Parathyroid adenoma (tissue), 2 donors: Measurements from ENCODE around the gene DCLK1.

Experiments
- H2AFZ ChIP-seq: fragments of 300-600 bp; sonication (generic); one replicate; pipeline ENCODE4 v1.7.0; 2017; ENCODE audit warnings: antibody characterized with exemption, mild to moderate bottlenecking
- H3K27ac ChIP-seq: fragments of 300-600 bp; sonication (generic); one replicate; pipeline ENCODE4 v1.7.0; 2017
- H3K27me3 ChIP-seq: fragments of 300-600 bp; sonication (generic); one replicate; pipeline ENCODE4 v1.7.0; 2017; ENCODE audit warnings: low read length; ENCODE audit not compliant: control insufficient read depth, insufficient read depth
- H3K36me3 ChIP-seq: fragments of 300-600 bp; sonication (generic); one replicate; pipeline ENCODE4 v1.7.0; 2017; ENCODE audit warnings: low read length; ENCODE audit not compliant: control insufficient read depth, insufficient read depth
- H3K4me1 ChIP-seq: fragments of 300-600 bp; sonication (generic); one replicate; pipeline ENCODE4 v1.7.0; 2017; ENCODE audit warnings: control low read depth
- H3K4me2 ChIP-seq: fragments of 300-600 bp; sonication (generic); one replicate; pipeline ENCODE4 v1.7.0; 2017; ENCODE audit warnings: low read length
- H3K4me3 ChIP-seq: fragments of 300-600 bp; sonication (generic); one replicate; pipeline ENCODE4 v1.7.0; 2017; ENCODE audit warnings: low read depth, low read length
- H3K79me2 ChIP-seq: fragments of 300-600 bp; sonication (generic); one replicate; pipeline ENCODE4 v1.7.0; 2017; ENCODE audit warnings: control low read depth
- H3K9ac ChIP-seq: fragments of 300-600 bp; sonication (generic); one replicate; pipeline ENCODE4 v1.7.0; 2017; ENCODE audit warnings: mild to moderate bottlenecking
- H3K9me3 ChIP-seq: fragments of 300-600 bp; sonication (generic); one replicate; pipeline ENCODE4 v1.7.0; 2017; ENCODE audit warnings: low read length; ENCODE audit not compliant: control insufficient read depth
- CTCF ChIP-seq: fragments of 300-600 bp; sonication (generic); IDR thresholded peaks from one replicate; pipeline ENCODE4 v1.7.0; 2017; ENCODE audit warnings: antibody characterized with exemption, mild to moderate bottlenecking
- donor health status: primary hyperparathyroidism.

Gene DCLK1

GRCh38 chr13:36054041-36054440, 77.1 kb downstream of the DCLK1 start:
- Histone ChIP-seq H3K4me3 (no peak overlapping the region), H3K4me2 (no peak overlapping the region), H3K9me3 (no peaks in the 10 kb centered on the region), H3K4me1 (no peaks in the 10 kb centered on the region), H3K9ac (no peak overlapping the region), H2AFZ (no peak overlapping the region), H3K79me2 (no peaks in the 10 kb centered on the region), H3K36me3 (no peaks in the 10 kb centered on the region), H3K27me3 (no peaks in the 10 kb centered on the region), H3K27ac (no peak overlapping the region)
- no peak for TF ChIP-seq CTCF

GRCh38 chr13:36051082-36051481, 80.1 kb downstream of the DCLK1 start:
- Histone ChIP-seq H3K27ac (no peak overlapping the region), H2AFZ (no peak overlapping the region), H3K79me2 (no peaks in the 10 kb centered on the region), H3K4me3 (no peak overlapping the region), H3K4me2 (no peak overlapping the region), H3K4me1 (no peaks in the 10 kb centered on the region), H3K9me3 (no peaks in the 10 kb centered on the region), H3K27me3 (no peaks in the 10 kb centered on the region), H3K36me3 (no peaks in the 10 kb centered on the region), H3K9ac (no peak overlapping the region)
- no peak for TF ChIP-seq CTCF

GRCh38 chr13:36046672-36047071, 84.5 kb downstream of the DCLK1 start:
- Histone ChIP-seq H3K79me2 (no peaks in the 10 kb centered on the region), H3K4me1 (no peaks in the 10 kb centered on the region), H3K4me3 (no peak overlapping the region), H2AFZ (no peak overlapping the region), H3K27ac (no peak overlapping the region), H3K4me2 (no peak overlapping the region), H3K9me3 (no peaks in the 10 kb centered on the region), H3K36me3 (no peaks in the 10 kb centered on the region), H3K9ac (no peak overlapping the region), H3K27me3 (no peaks in the 10 kb centered on the region)
- TF ChIP-seq CTCF = no peak

- H3K27me3 ChIP-seq = no peaks in the 10 kb centered on the region
- no peak overlapping the region for H3K4me2 ChIP-seq
- no peaks in the 10 kb centered on the region for H3K36me3 ChIP-seq
- no peak overlapping the region for H3K27ac ChIP-seq
- H2AFZ ChIP-seq = no peak overlapping the region
- H3K79me2 ChIP-seq = no peaks in the 10 kb centered on the region
- H3K4me1 ChIP-seq = no peaks in the 10 kb centered on the region
- H3K4me3 ChIP-seq = no peak overlapping the region
- TF ChIP-seq CTCF = no peak
- no peak overlapping the region for H3K9ac ChIP-seq
- H3K9me3 ChIP-seq = no peaks in the 10 kb centered on the region
These were observed 92.2 kb downstream of the DCLK1 start for GRCh38 chr13:36038785-36039555.

GRCh38 chr13:36033035-36033434, 98.1 kb downstream of the DCLK1 start:
- Histone ChIP-seq H2AFZ (no peak overlapping the region), H3K4me1 (peaks cover 2% of the 10 kb centered on the region), H3K27ac (no peak overlapping the region), H3K9me3 (no peaks in the 10 kb centered on the region), H3K9ac (no peak overlapping the region), H3K4me2 (no peak overlapping the region), H3K4me3 (no peak overlapping the region), H3K36me3 (peaks cover 3% of the 10 kb centered on the region), H3K27me3 (no peaks in the 10 kb centered on the region), H3K79me2 (no peaks in the 10 kb centered on the region)
- TF ChIP-seq CTCF = no peak
